GM21737 (cell line): ENCODE measurements around the gene CTAGE1.

Experiments
- ATAC-seq: cut with Tn5 transposase; IDR thresholded peaks from one replicate; pipeline ENCODE4 v1.9.1; 2021; ENCODE audit warnings: mild to moderate bottlenecking, moderate library complexity; ENCODE audit not compliant: unreplicated experiment

CTAGE1 gene

DNA sequence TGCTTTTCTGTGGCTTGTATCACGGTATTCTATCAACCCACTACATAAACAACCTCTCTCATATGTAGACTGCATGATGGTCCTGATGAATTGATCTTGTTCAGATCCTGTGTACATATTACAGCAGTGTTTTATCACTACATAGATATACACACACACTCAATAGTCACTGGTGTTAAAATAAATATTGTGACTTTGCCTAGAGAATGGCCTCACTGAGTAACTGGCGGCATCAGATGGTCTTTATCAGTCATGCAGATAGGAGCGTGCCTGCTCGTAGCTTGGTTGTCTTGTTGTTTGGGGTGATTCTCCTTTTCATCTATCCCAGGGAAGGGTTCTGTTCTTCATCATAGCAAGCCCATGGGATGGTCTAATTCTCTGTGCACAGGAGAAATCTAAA, 18.4 kb upstream of the CTAGE1 start:
- no peak for ATAC-seq

DNA sequence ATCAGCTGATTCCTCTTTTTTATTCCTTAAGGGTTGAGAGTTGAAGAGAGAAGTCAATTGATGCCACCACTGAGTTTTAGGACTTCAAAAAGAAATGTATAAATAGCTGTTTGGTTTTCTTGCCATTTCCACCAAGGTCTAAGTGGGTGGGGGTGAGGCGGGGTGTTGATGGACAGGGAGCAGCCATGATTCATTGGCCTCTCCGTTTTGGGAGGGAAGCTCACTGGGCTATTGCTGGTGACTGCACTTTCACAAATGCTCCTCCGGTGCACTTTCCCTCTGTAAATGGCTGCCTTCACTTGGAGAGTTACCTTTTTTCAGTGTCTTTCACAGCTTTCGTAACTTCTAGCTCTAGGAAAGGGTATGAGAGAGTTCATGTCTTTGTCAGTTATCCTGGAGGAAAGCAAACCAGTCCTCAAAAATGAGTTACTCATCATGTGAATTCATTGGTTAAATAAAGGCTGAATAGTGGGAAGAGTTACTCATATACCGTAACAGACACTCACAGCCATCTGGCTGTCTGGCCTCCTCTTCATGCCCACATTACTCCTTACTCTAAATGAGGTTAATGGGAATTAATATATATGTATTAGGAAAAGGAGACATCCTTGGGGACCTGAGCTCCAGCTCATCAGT, 17.4 kb upstream of the CTAGE1 start:
- no peak for ATAC-seq

DNA sequence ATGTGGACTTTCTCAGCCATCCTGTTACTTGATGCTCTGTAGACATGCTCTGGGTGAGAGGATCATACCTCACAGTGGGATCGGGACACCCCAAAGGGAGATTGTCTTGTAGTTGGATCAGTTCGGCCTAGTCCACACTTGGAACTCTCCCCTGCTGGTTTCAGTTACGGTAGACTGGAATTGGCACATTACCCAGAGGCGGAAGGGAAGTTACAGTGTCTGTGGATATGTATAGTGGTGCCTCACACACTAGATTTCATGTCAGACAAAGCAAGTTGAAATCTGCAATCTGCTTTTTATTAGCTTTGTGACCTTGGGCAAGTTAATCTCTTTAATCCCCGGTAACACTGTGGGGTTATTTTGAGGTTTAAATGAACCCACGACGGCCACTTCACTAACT, 16.2 kb upstream of the CTAGE1 start:
- ATAC-seq = no peak

DNA sequence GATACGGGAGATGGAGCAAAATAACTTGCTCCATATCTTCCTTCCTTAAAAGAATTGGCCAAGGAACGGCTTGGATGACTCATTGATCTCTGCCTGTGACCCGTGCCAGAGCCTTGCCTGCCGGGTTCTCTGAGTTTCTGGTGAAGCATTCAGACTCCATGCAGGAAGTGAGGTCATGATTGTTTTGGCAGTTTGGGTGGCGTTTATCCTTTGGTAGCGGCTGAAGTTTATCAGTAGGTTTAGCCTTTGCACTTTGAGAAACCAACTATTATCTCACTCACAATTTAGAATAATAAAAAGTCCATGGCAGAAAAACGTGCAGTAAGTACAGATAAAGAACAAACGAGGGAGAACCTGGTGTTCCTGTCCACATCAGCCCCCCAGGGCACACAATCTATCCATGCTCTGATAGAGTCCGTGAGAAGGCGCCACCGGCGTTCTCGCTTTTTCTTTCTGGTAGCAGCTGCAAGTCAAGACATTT, 15.0 kb upstream of the CTAGE1 start:
- ATAC-seq = no peak

DNA sequence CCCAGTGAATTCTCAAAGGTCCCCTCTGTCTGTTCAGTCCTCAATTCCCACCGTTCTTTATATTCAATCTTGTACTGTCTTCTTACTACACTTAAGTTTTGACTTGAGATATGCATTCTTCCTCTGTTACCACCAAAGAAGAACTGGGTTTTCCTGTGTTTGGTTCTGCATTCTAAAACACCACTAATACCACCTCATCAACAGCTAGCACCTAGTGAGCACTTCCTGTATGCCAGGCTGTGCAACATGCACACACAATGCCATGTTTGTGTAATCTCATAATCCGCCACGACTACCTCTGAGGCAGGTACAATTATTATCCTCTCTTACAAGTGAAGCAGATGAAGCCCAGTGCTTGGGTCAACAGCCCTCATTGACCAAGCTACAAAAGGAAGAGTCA, 11.8 kb upstream of the CTAGE1 start:
- no peak for ATAC-seq

DNA sequence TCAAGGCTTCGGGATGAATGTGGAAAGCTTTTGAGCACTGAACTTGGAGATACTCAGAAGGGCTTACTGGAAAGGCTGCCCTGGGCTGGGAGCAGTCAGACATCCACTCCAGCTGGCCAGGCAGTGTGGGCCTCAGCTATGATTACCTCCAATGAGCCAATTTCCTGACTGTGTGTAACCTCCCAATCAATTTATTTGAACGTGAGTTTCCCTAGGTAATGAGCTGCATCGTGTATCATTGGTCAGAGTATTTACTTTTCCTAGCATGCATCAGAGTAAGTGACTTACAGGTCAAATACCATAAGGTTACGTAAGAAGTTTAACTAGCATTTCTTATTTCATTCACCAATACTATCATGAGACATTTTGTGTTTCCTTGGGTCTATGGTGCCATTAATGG, 11.0 kb upstream of the CTAGE1 start:
- no peak for ATAC-seq

DNA sequence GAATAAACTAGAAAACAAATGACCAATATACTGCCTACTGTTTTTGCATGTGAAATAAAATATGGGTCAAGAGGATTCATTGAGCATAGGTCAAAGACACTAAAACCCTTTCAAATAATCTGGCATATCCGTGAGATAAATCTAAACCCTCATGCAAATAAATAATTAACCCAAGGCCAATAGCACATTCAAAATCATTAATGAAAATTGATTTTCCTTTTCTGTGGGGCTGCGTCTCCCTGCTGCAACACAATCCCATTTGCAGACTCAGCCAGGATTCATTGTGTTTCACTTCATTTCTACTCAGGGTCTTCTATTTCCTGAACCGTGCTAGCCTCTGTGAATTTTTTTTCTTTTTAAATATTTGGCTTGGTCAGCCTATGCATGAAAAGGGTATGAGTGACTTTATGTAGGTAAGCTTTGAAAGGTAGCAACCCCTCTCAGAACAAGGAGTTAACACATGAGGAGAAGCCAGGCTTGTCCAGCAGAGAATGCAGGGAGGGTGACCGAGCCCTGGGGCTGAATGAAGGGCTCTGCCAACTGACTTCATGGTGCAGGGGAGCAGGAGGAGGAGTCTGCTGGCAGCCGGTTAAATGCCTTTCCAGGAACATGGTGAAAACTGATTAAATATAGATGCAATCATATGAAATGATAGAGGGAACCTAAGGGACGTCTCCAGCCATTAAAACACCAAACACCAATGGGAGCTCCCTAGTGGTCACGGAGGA, 10.3 kb upstream of the CTAGE1 start:
- no peak for ATAC-seq

DNA sequence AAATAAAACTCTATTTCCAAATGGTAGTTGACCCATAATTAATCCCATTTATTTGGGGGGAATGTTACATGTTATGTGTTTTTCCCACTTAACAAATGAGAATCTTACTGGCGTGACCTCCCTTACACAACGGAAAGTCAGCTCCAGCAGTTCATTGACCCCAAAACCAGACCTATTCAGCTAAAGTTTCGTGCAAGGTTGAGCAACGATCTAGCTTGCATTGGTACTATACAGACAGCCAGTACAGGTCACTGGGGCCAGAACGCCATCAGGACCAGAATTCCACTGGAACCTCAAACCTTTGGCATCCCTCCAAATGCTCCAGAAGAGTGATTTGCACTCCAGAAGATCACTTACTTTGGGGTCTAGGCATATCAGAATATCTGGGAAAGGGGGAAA, 6.8 kb upstream of the CTAGE1 start:
- no peak for ATAC-seq

DNA sequence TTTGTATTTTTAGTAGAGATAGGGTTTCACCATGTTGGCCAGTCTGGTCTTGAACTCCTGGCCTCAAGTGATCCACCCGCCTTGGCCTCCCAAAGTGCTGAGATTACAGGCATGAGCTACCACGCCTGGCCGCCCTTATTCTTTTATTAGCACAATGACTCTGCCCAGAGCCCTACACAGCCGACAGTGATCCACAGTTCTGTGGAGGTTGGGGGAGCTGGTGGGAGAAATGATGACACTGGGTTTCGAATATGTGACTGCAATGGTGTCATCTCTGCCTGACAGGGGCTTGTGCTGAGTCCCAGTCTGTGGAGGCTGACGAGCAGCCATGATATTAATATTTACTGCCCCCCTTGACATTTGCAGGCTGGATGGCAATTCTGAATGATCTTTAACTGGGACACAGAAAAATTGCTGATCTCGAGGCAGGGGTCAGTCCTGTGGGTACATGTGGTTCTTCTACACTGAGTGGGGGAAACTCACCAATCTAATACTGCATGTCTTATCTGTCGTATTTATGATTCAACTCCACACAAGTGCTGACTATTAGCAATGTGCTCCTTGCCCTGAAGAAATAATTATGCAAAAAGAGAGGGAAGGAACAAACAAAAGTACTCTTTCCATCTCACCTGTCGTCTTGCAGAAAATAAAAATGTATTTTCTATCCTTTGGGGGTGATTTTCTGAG, 6.3 kb upstream of the CTAGE1 start:
- ATAC-seq = no peak

DNA sequence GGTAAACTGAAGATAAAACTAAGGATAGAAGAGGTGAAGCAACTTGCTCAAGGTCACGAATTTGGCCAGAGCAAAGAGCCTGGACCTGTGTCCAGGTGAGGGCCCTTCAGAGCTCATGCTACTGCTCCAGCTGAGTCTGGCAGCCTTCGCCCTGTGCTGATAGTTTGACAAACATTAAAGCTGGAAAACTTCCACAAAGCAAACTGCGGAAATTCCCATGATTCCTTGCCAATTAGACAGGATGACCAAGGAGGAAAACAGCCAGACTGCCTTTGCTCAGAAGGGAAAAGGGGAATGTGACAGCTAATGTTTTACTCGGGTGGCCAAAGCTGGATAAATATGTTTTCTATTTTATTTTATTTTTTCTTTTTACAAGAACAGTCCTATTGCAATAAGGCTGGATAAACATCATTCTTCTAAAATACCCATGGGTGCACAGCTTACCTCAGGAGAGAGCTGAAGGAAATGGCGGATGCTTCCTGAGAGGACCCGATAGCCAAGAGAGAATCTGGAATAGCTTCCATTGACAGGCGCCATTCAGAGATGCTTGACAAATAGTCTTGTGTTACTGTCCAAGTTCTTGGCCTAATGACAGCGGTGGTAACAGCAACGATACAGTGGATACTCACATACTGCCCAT, 5.3 kb upstream of the CTAGE1 start:
- no peak for ATAC-seq

DNA sequence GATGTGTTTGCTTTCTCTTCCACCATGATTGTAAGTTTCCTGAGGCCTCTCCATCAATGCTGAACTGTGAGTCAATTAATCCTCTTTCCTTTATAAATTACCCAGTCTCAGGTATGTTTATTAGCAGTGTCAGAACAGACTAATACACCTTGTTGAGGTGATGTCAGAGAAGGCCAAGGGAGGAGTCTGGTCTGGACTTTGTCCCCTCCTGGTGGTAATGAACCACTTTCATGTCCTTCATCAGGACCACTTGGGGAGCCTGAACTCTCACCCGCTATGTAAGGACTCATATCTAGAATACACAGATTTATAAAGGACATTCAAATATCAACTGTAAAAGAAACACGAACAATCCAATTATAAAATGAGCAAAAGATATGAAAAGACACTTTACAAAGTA, 2.9 kb upstream of the CTAGE1 start:
- no peak for ATAC-seq

DNA sequence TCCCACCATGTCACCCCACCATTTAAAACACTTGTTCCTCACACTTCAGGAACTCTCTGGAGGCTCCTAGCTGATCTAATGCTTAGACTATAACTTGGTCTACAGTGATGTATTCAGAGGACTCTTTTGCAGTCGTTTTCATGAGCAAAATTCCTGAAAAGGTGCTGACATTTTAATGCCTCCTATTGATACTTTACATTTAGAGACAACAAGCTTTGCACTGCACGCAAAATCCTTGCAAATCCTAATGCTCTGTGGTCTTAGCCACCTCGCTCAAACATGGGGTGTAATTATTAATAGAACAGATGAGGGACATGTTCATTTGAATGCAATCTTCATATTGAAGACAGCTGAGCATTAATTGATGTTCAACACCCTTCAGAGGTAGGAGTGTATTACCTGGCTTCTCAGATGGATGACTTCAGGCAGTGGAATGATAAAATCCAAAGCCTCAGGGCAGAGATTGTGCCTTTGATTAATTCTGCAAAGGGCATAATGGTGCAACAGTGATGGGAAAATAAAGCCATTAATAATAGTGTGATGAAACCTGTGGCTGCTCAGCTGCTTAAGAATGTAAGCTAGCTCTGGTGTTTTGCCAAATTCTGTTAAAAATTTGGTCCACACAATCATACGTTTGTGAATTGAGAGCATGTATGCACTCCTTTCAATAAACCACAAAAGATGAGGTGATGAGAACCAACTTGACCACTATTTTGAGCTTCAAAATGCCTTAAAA, 5.4 kb downstream of the CTAGE1 start:
- no peak for ATAC-seq

DNA sequence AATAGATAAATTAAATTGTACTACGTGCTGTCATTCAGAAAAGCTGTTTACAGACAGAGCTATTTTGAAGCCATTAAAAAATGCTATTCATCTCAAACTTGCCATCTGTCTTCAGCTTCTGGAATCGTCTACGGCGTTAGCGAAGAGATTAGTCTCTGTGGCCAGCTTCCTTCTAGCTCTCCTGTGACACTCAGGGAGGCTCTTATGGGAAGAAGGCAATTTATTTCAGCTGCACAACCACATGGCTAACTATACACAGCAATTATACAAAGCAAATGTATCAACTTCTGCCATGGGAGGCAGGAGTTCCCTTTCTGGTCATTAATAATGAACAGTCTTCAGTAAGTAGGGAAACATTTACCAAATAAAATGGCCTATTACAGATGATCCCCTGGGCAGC, 6.3 kb downstream of the CTAGE1 start:
- no peak for ATAC-seq

DNA sequence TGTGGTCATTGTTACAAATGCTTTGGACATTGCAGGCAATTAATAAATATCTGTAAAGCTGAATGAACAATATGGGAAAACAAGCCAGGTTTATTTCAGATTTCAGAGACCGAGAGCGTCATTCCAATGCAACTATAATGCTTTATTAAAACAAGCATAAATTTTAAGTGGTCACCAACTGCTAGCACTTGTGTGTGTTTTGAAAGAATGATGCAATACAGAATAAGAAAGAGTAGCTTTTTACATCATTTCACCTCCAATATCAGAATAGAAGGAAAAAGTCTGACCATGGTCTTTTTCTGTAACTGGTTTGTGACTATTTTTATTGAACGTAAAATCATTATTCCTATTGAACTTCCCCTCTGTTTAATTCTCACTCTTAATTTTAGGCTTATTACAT, 7.6 kb downstream of the CTAGE1 start:
- ATAC-seq = no peak

DNA sequence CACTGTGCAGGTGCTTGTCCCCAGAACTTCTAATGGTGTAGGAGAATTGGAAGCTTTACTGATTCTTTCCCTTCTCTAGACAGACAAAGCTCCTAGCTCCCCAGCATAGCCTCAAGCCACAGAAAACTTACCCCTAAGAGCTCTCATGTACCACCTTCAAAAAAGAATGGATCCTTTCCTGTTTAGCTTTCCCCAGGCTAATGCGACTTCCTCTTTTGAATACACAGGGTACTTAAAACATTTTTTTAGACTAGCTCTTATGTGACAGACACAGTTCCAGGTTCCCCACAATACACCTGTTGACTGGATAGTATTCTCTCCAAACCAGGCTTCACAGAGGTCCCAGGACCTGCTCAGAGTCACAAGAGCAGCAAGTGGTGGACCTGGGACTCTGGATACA, 8.3 kb downstream of the CTAGE1 start:
- ATAC-seq = no peak

DNA sequence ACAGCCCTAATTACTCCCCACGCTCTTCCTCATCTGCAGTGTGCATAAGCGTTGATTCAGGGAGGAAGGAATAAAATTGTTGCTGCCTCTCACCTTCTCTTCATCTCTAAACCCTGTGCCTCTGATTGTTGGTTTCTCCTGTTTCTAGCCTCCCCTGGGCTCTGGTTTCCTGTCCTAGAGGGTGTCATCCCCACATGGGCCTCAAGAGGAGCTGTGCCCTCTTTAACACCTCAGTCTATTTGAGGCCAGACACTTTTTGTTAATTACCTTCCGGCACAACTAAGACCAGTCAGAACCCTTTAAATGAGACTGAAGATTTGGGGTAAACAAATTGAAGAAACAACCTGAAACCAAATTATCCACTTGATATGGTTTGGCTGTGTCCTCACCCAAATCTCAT, 9.7 kb downstream of the CTAGE1 start:
- no peak for ATAC-seq

DNA sequence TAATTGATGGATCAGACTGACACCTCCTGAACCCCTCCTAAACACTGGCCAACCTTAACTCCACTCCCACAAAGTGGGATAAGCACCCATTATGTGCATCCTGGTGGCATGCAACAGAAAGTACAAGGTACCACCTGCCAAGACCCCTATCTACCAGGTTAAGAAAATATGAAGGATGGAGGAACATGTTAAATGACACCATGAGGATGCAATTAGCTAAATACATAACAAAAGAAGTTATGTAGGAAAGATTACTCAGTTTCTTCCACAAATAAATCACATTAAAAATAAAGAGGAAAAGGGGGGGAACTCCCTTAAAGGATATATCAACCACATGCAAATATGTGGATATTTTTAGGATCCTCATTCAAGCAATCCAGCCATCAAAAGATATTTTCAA, 12.6 kb downstream of the CTAGE1 start:
- ATAC-seq = no peak

DNA sequence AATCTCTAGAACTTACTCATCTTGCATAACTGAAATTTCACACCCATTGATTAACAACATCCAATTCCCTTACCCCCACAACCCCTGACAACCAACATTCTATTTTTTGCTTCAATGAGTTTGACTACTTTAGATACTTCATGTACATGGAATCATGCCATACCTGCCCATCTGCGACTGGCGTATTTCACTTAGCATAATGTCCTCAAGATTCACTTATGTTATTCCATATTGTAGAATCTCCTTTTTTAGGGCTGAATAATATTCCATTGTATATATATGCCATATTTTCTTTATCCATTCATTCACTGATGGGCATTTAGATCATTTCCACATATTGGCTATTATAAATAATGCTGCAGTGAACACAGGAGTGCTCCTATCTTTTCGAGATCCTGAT, 13.8 kb downstream of the CTAGE1 start:
- no peak for ATAC-seq

DNA sequence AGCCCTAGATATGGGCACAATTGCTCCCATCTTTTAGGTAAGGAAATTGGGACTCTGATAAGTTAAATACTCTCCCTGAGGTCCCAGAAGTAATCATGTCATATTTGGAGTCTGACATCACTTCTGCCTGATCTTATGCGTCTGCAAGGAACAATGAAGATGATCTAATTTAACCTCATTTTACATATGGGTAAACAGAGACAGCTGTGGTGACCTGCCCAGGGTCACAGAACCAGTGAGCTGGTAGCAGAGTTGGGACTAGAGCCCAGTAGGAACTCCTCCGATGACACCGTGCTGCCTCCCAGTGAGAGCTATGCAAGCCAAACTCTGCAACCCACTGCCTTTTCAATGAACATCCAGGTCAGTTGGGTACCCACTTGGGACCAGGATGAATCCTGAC, 17.8 kb downstream of the CTAGE1 start:
- no peak for ATAC-seq

DNA sequence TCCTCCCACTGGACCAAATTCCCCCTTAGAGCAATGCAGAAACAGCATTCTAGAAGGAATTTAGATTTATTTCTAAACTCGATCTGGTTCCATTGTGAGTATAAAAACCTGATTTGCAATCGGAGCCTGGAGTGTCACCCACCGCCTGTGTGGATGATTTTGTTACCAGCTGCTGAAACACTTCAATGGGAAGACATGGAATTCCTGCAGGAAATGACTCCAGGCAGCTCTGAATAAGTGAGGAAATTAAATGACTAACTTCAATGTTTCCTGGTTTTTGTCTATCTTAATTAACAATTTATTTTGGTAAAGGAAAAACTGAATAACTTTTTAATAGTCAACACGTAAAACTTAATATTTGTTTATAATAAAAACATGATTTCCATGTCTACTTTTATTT, 19.3 kb downstream of the CTAGE1 start:
- ATAC-seq = no peak

DNA sequence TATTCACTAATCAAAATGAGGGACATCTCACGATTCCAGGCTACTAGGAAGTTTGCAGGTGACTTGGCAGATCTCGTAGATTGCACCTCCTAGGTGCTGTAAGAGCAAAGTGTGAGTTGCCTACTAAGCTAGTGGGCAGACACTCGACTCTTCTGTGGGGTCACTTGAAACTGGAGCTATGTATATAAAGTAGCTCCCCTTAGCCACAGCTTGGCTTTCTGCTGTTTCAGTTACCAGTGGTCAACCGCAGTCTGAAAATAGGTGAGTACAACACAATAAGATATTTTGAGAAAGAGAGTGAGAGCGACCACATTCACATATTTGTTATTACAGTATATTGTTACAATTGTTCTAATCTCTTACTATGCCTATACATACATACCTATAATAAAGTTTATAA, 23.3 kb downstream of the CTAGE1 start:
- no peak for ATAC-seq
